Mesenteric fat pad (tissue), 1 donor: ENCODE measurements around the gene ERCC8. TPM values are rescaled to one million over a fixed set of nuclear protein-coding genes. Genes with fewer than 3 reads are reported as not detected.

Experiments
- DNase-seq: peaks from one replicate; pipeline ENCODE4 v3.0.0-alpha.2; 2020; ENCODE audit warnings: low spot score
- total RNA-seq: library from RNA; stranded (reverse); fragmentation: NEBNext Ultra II Directional; extraction: Animal tissue kit (Norgen Biotek cat#: 25700); gene quantifications from one replicate; pipeline ENCODE4 v1.2.1, GENCODE V29; 2021
- donor health status: DM: yes; HTN: yes; CAD: no.

The ERCC8 gene
- total RNA-seq, 1 donor from 2014 or later = 8.0 TPM

- no peak for DNase-seq
Observed at GRCh38 chr5:60841361-60841760, 103.5 kb downstream of the ERCC8 start.

- DNase-seq = no peak
Observed at GRCh38 chr5:60836131-60836530, 108.7 kb downstream of the ERCC8 start.

GRCh38 chr5:60835554-60835953, 109.3 kb downstream of the ERCC8 start:
- no peak for DNase-seq

- no peak for DNase-seq
Observed at GRCh38 chr5:60833520-60833919, 111.3 kb downstream of the ERCC8 start.

DNA sequence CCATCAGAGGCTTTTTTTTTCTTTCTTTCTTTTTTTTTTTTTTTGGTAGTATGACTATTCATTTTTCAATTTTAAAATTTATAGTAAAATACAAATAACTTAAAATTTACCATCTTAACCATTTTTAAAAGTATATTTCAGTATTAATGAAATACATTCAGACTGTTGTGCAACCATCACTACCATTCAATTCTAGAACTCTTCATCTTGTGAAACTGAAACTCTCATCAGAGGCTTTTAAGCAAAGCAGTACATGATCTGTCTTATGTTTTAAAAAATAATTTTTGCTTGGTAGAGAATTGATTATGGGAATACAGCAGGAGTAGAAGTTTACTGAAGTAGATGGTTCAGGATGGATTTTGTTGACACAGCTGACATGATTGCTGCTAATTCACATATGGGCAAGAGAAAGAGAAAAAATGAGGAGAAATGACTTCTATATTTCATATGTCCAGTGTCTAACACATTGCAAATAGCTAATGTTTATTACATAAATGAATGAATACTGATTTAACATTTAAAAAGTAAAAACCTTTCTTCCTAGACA, 114.2 kb downstream of the ERCC8 start:
- DNase-seq = no peak

DNA sequence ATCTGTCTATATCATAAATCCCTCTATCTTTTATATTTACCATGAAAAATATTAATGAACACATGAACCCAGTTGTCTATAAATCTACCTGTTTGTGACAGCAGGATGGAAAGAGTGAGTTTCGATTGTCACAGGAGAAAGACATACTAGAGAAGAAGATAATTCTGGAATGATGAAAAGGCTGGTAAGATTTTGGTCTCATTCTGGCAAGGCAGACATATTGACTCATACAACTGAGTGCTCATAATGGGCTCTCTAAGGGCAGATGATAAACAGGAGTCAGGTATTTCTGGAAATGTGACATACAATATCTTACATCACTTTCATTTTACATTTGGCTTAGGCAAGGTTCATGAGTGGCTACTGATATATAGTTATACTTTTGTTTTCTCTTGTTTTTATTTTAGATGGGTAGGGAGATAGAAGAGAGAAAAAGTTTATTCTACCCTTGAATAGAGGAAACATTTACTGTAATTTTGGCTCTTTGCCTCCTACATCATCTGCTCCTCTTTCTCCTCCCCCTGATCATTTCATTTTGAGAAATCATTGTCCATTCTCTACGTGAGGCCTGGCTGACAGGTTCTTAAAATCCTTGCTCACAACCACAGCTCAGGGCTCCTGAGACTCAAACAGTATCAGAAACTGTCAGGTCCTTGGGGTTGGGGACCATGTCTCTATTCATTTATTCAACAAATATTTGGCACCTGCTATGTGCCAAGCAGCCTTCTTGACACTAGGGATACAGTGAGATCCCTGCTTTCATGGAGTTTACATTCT, 115.2 kb downstream of the ERCC8 start:
- DNase-seq = no peak

DNA sequence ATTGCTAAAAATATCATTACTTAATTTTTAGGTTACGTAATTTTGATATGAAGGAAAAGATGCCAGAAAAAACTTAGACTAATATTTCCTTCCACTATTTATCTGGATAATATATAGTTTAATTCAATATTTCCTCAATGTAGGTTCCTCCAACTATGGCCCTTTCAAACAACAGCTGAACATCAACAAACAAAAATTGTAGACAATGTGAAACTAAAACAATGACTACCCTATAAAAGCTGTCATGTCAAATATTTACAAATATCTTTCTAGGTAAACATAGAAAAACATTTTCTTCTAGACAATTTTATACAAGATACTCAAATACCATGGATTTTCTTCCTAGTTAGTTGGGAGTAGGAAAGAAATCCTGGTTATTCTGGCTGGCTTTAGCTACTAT, 117.7 kb downstream of the ERCC8 start:
- no peak for DNase-seq

GRCh38 chr5:60826653-60827052, 118.2 kb downstream of the ERCC8 start:
- no peak for DNase-seq

Other genes starting within 250 kb of the ERCC8 start
- gene DEPDC1B, start 244.9 kb downstream of the ERCC8 start, total RNA-seq = 0.35 TPM
- 5.6 TPM for gene ELOVL7, start 100.8 kb downstream of the ERCC8 start, total RNA-seq
- 36.2 TPM for gene NDUFAF2, start 135 bp upstream of the ERCC8 start, total RNA-seq
- gene SMIM15, start 217.4 kb upstream of the ERCC8 start, total RNA-seq = 41.1 TPM